KOPT-K1 (cell line): ENCODE results near the gene ARHGEF19.
A peak's percentile ranks its signal among the peaks of the same experiment; 100 is the strongest.
"Not testable (repeated sequence)": the region's sequence is repeated elsewhere in the genome, so short reads cannot be mapped to it uniquely, and the experiment has no call there.

ENCODE experiments used
- H3K27ac ChIP-seq: fragments of 200-600 bp; sonication (generic); 2 replicates; pipeline ENCODE4 v1.5.1; 2016; ENCODE audit warnings: antibody characterized with exemption, mild to moderate bottlenecking, low read depth, low read length; ENCODE audit not compliant: poor library complexity, severe bottlenecking
- H3K36me3 ChIP-seq: fragments of 200-600 bp; sonication (generic); 2 replicates; pipeline ENCODE4 v1.5.1; 2017; ENCODE audit warnings: antibody characterized with exemption, mild to moderate bottlenecking, low read length, moderate library complexity; ENCODE audit not compliant: insufficient read depth
- H3K9me3 ChIP-seq: fragments of 200-600 bp; sonication (generic); 2 replicates; pipeline ENCODE4 v1.5.1; 2017; ENCODE audit warnings: antibody characterized with exemption, low read length, mild to moderate bottlenecking; ENCODE audit not compliant: insufficient read depth, poor library complexity, severe bottlenecking

Gene ARHGEF19

GRCh38 chr1:16218674-16219071 is 6.2 kb upstream of the ARHGEF19 start:
- Histone ChIP-seq H3K27ac (no peak overlapping the region), H3K9me3 (no peaks in the 10 kb centered on the region), H3K36me3 (no peaks in the 10 kb centered on the region)

- no peaks in the 10 kb centered on the region for H3K36me3 ChIP-seq
- no peaks in the 10 kb centered on the region for H3K9me3 ChIP-seq
- H3K27ac ChIP-seq, result no peak overlapping the region
Measured at GRCh38 chr1:16218014-16218673, 5.7 kb upstream of the ARHGEF19 start.

- no peaks in the 10 kb centered on the region for H3K36me3 ChIP-seq
- no peak overlapping the region for H3K27ac ChIP-seq
- no peaks in the 10 kb centered on the region for H3K9me3 ChIP-seq
Measured at GRCh38 chr1:16217061-16217785, 4.8 kb upstream of the ARHGEF19 start.

GRCh38 chr1:16215882-16216753 is 3.7 kb upstream of the ARHGEF19 start:
- H3K36me3 ChIP-seq, result no peaks in the 10 kb centered on the region
- no peaks in the 10 kb centered on the region for H3K9me3 ChIP-seq
- no peak overlapping the region for H3K27ac ChIP-seq

GRCh38 chr1:16215240-16215639 is 2.8 kb upstream of the ARHGEF19 start:
- not testable (repeated sequence) for H3K9me3 ChIP-seq, H3K27ac ChIP-seq, H3K36me3 ChIP-seq

- not testable (repeated sequence) for H3K27ac ChIP-seq, H3K9me3 ChIP-seq, H3K36me3 ChIP-seq
Measured at GRCh38 chr1:16213544-16213943, 1.1 kb upstream of the ARHGEF19 start.

GRCh38 chr1:16213013-16213412 is 561 bp upstream of the ARHGEF19 start:
- Histone ChIP-seq H3K27ac (no peak overlapping the region), H3K9me3 (no peaks in the 10 kb centered on the region), H3K36me3 (no peaks in the 10 kb centered on the region)

- Histone ChIP-seq H3K9me3 (no peaks in the 10 kb centered on the region), H3K36me3 (no peaks in the 10 kb centered on the region), H3K27ac (no peak overlapping the region)
Measured at GRCh38 chr1:16211824-16212223, 628 bp downstream of the ARHGEF19 start.

GRCh38 chr1:16210581-16210980 is 1.9 kb downstream of the ARHGEF19 start:
- Histone ChIP-seq H3K27ac (no peak overlapping the region), H3K9me3 (no peaks in the 10 kb centered on the region), H3K36me3 (no peaks in the 10 kb centered on the region)

- Histone ChIP-seq H3K36me3 (no peaks in the 10 kb centered on the region), H3K27ac (no peak overlapping the region), H3K9me3 (no peaks in the 10 kb centered on the region)
Measured at GRCh38 chr1:16209847-16210407, 2.5 kb downstream of the ARHGEF19 start.

GRCh38 chr1:16209132-16209846 is 3.2 kb downstream of the ARHGEF19 start:
- H3K27ac ChIP-seq, result no peak overlapping the region
- H3K9me3 ChIP-seq, result no peaks in the 10 kb centered on the region
- no peaks in the 10 kb centered on the region for H3K36me3 ChIP-seq

- H3K27ac ChIP-seq, result no peak overlapping the region
- no peaks in the 10 kb centered on the region for H3K9me3 ChIP-seq
- no peaks in the 10 kb centered on the region for H3K36me3 ChIP-seq
Measured at GRCh38 chr1:16208270-16208987, 4.0 kb downstream of the ARHGEF19 start.

GRCh38 chr1:16207318-16208269 is 4.9 kb downstream of the ARHGEF19 start:
- H3K9me3 ChIP-seq, result no peaks in the 10 kb centered on the region
- no peaks in the 10 kb centered on the region for H3K36me3 ChIP-seq
- H3K27ac ChIP-seq, result peak overlapping the region; percentile 72
